OCI-LY1 (cell line): ENCODE data around the gene VPS39.

Experiments
- CTCF ChIP-seq: fragments of 200-600 bp; sonication (generic), shearing (Covaris generic); IDR thresholded peaks from 2 replicates; pipeline ENCODE4 v1.5.1; 2017; ENCODE audit warnings: mild to moderate bottlenecking, antibody characterized with exemption, low read length, moderate library complexity, mixed read lengths
- EZH2 ChIP-seq: fragments of 200-600 bp; sonication (generic), shearing (Covaris generic); IDR thresholded peaks from 2 replicates; pipeline ENCODE4 v1.8.0; 2017; ENCODE audit warnings: borderline replicate concordance, mixed run types, mild to moderate bottlenecking, antibody characterized with exemption, low read length, moderate library complexity, mixed read lengths

- no peak for TF ChIP-seq CTCF
- no peak for TF ChIP-seq EZH2
Observed at GRCh38 chr15:42157381-42157780, 50.7 kb downstream of the VPS39 start.
